HCEC 1CT (cell line): ENCODE data around the gene BCAP29.
"Not testable (repeated sequence)": the region's sequence is repeated elsewhere in the genome, so short reads cannot be mapped to it uniquely, and the experiment has no call there.

Source experiments
- DNase-seq: peaks from one replicate; pipeline ENCODE4 v3.0.0-alpha.2; 2017

BCAP29 gene

GRCh38 chr7:107579885-107580715 lies at the start of gene BCAP29:
BCAP29 (plus strand) TSS chr7:107580246; CDS start chr7:107580773, 527 bp downstream.
- peak; percentile 61 for DNase-seq

GRCh38 chr7:107530751-107531150 lies 49.3 kb upstream of the BCAP29 start:
- no peak for DNase-seq

- no peak for DNase-seq
These were observed 45.9 kb upstream of the BCAP29 start for GRCh38 chr7:107534139-107534538.

GRCh38 chr7:107537228-107537627 lies 42.8 kb upstream of the BCAP29 start:
- DNase-seq: not testable (repeated sequence)

- no peak for DNase-seq
These were observed 42.0 kb upstream of the BCAP29 start for GRCh38 chr7:107538001-107538400.

- no peak for DNase-seq
These were observed 36.6 kb upstream of the BCAP29 start for GRCh38 chr7:107543338-107543993.

GRCh38 chr7:107544848-107545591 lies 35.0 kb upstream of the BCAP29 start:
- no peak for DNase-seq

- DNase-seq: peak; percentile 30
These were observed 28.1 kb upstream of the BCAP29 start for GRCh38 chr7:107551936-107552335.

- no peak for DNase-seq
These were observed 24.2 kb upstream of the BCAP29 start for GRCh38 chr7:107555893-107556292.

GRCh38 chr7:107559864-107560263 lies 20.2 kb upstream of the BCAP29 start:
- peak; percentile 72 for DNase-seq

- no peak for DNase-seq
These were observed 19.0 kb upstream of the BCAP29 start for GRCh38 chr7:107560898-107561516.

GRCh38 chr7:107563081-107563774 lies 16.8 kb upstream of the BCAP29 start:
- DNase-seq: peak; percentile 3

GRCh38 chr7:107563775-107564552 lies 16.1 kb upstream of the BCAP29 start, which contains the start of the genes COG5 and DUS4L:
COG5 (minus strand) TSS chr7:107563920; CDS start chr7:107563896, 24 bp downstream.
DUS4L (plus strand) TSS chr7:107563971; CDS start chr7:107567071, 3,100 bp downstream.
- DNase-seq: peak; percentile 77

GRCh38 chr7:107564553-107565298 lies 15.3 kb upstream of the BCAP29 start:
- peak; percentile 93 for DNase-seq

GRCh38 chr7:107570298-107570697 lies 9.7 kb upstream of the BCAP29 start:
- no peak for DNase-seq

- DNase-seq: no peak
These were observed 6.5 kb upstream of the BCAP29 start for GRCh38 chr7:107573537-107573936.

GRCh38 chr7:107579554-107579884 lies 527 bp upstream of the BCAP29 start:
- DNase-seq: peak; percentile 22

GRCh38 chr7:107580716-107581383 lies 804 bp downstream of the BCAP29 start:
- DNase-seq: no peak

- no peak for DNase-seq
These were observed 1.5 kb downstream of the BCAP29 start for GRCh38 chr7:107581387-107582013.

- DNase-seq: no peak
These were observed 2.8 kb downstream of the BCAP29 start for GRCh38 chr7:107582875-107583274.
